Adrenal gland (tissue), 5 donors: Measurements from ENCODE around the gene TMEM114.

Experiments used
- POLR2A ChIP-seq, 2 donors: fragments of 450-650 bp; IDR thresholded peaks; one replicate each; pipeline ENCODE4 v1.6.1; 2017; ENCODE audit warnings: antibody characterized with exemption in 2 of 2, mild to moderate bottlenecking in 2 of 2, moderate library complexity in 1 of 2
- TF ChIP-seq, protein P1 (sequence below), 6 experiments: fragments of 450-650 bp in 4 of 6; fragments of 200-600 bp in 2 of 6; sonication (generic) in 1 of 6; IDR thresholded peaks; 1 replicate in 5 of 6; 2 replicates in 1 of 6; pipeline versions ENCODE4 v1.5.1 to v1.8.0; 2016 to 2021; ENCODE audit warnings: antibody characterized with exemption in 6 of 6, mild to moderate bottlenecking in 2 of 6, moderate library complexity in 1 of 6
- donor health status: DM: no; HTN: no; CAD: no.

DNA sequence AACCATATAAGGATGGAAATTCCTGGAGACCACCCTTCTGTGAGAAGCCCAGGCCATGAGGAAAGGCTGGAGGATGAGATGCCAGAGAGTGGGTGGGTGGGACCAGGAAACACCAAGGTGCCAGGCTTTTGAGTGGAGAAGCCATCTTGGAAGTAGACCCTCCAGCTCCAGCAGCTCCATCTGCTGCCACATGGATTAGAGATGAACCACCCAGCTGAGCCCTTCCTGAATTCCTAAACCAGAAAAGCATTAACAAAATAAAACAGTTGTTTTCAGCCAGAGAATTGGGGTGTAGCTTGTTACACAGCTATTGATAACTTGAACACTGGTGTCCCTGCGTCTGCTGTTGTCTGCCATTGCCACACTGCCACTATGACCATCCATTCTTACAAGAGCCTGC is 6.3 kb upstream of the TMEM114 start:
- TF ChIP-seq, protein P1, sequence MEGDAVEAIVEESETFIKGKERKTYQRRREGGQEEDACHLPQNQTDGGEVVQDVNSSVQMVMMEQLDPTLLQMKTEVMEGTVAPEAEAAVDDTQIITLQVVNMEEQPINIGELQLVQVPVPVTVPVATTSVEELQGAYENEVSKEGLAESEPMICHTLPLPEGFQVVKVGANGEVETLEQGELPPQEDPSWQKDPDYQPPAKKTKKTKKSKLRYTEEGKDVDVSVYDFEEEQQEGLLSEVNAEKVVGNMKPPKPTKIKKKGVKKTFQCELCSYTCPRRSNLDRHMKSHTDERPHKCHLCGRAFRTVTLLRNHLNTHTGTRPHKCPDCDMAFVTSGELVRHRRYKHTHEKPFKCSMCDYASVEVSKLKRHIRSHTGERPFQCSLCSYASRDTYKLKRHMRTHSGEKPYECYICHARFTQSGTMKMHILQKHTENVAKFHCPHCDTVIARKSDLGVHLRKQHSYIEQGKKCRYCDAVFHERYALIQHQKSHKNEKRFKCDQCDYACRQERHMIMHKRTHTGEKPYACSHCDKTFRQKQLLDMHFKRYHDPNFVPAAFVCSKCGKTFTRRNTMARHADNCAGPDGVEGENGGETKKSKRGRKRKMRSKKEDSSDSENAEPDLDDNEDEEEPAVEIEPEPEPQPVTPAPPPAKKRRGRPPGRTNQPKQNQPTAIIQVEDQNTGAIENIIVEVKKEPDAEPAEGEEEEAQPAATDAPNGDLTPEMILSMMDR (IDR thresholded peaks at IDR 0.05), result no peak
- TF ChIP-seq POLR2A (IDR thresholded peaks at IDR 0.05), result no peak
